Measurements from ENCODE around the gene TBC1D3I.

TBC1D3I gene

GRCh38 chr17:36205637-36206485 lies 58.5 kb downstream of the TBC1D3I start:
- no peak for DNase-seq

GRCh38 chr17:36204724-36205500 lies 59.5 kb downstream of the TBC1D3I start:
- DNase-seq: no peak

Data from fibroblast of skin of back (primary cell).